ENCODE data around the gene FUT3.

DNA sequence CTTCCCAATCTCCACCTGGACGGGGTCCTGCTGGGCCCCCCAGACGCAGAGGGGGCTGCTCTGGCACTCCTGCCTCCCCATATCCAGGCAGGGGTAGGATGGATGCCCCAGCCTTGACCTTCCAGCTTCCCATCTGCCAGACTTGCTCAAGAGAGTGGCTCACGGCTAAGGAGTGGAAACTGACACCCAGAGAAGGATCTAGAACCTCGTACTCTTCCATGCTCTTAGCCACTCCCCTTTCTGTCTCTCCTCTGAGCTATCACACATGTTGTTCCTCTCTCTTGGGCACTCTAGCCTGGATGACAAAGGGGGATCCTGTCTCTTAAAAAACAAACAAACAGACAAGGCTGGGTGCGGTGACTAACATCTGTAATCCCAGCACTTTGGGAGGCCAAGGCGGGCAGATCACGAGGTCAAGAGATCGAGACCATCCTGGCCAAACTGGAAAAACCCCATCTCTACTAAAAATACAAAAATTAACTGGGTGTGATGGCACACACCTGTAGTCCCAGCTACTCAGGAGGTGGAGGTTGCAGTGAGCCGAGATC is 31.2 kb upstream of the FUT3 start:
- TF ChIP-seq CTCF (IDR thresholded peaks at IDR 0.05) (no peak), POLR2A (IDR thresholded peaks at IDR 0.05) (no peak)

Measured in right lobe of liver (tissue), 4 donors.